ENCODE data around the gene FAM153A.
"Not testable (repeated sequence)": the region's sequence is repeated elsewhere in the genome, so short reads cannot be mapped to it uniquely, and the experiment has no call there.

GRCh38 chr5:177812814-177813425, 30.2 kb upstream of the FAM153A start:
- TF ChIP-seq EZH2 (IDR thresholded peaks at IDR 0.05); POLR2AphosphoS5 (IDR thresholded peaks at IDR 0.05; ENCODE audit: borderline replicate concordance, low read depth, low read length): not testable (repeated sequence)

Measured in SK-N-MC (cell line).